ENCODE results near the gene CLSTN1. TPM values are rescaled to one million over a fixed set of nuclear protein-coding genes. Genes with fewer than 3 reads are reported as not detected.

The CLSTN1 gene
- total RNA-seq, 1 experiment from 2014 or later = 100 TPM

GRCh38 chr1:9784508-9785133 is 39.1 kb downstream of the CLSTN1 start:
- Mint-ChIP-seq H3K36me3 (ENCODE audit: insufficient read depth in 1 of 3, low read depth in 3 of 3) (peaks cover 0 to 9% (median 3%) of the 10 kb centered on the region in 3 experiments; a peak in 3 of 7 replicates), H3K4me3 (no peak overlapping the region), H3K9me3 (peaks cover 0 to 2% of the 10 kb centered on the region in 2 experiments; a peak in 2 of 5 replicates), H3K27me3 (ENCODE audit: low read depth) (no peaks in the 10 kb centered on the region; the same call in 1 of the 2 replicates), H3K27ac (peak overlapping the region in 1 of 3 experiments; percentile 63; a peak in 1 of 7 replicates), H3K4me1 (peaks cover 15 to 25% of the 10 kb centered on the region in 2 experiments)
- Histone ChIP-seq H3K56ac (ENCODE audit: insufficient read length, low read depth, low read length) (no peak overlapping the region), H2BK12ac (ENCODE audit: insufficient read length, low read depth, low read length) (no peak overlapping the region), H4K91ac (ENCODE audit: insufficient read length, low read depth, low read length) (no peak overlapping the region), H3K23me2 (ENCODE audit: insufficient read length, low read depth, low read length, poor library complexity, severe bottlenecking) (no peaks in the 10 kb centered on the region), H2BK120ac (ENCODE audit: low read depth, low read length, poor library complexity, severe bottlenecking) (no peak overlapping the region), H4K8ac (replicated peaks; ENCODE audit: insufficient read length, low read depth, low read length) (no peak overlapping the region), H2AK5ac (ENCODE audit: insufficient read length, low read length) (no peak overlapping the region), H3K27ac (ENCODE audit: insufficient read length, low read depth, low read length) (no peak overlapping the region), H3K14ac (ENCODE audit: insufficient read depth, low read length) (no peak overlapping the region), H2AFZ (ENCODE audit: low read length) (no peak overlapping the region), H2BK15ac (ENCODE audit: low read depth, low read length) (no peak overlapping the region), H3K79me1 (ENCODE audit: insufficient read depth, low read depth, low read length, poor library complexity, severe bottlenecking) (peaks cover 20% of the 10 kb centered on the region), H3K9me3 (ENCODE audit: control insufficient read depth, low read depth, low read length) (no peaks in the 10 kb centered on the region), H2BK5ac (ENCODE audit: insufficient read length, low read length) (no peak overlapping the region), H3K18ac (ENCODE audit: insufficient read length, low read depth, low read length) (no peak overlapping the region), H3T11ph (ENCODE audit: low read length) (no peak overlapping the region), H4K20me1 (ENCODE audit: control insufficient read depth, insufficient read depth, insufficient read length) (no peaks in the 10 kb centered on the region), H3K4me2 (ENCODE audit: insufficient read depth, insufficient read length, low read length) (no peak overlapping the region), H3K23ac (ENCODE audit: insufficient read length, low read depth, low read length) (no peak overlapping the region), H3K4me1 (ENCODE audit: insufficient read depth, low read length) (no peaks in the 10 kb centered on the region; the same call in 1 of the 2 replicates), H3K79me2 (ENCODE audit: insufficient read depth, low read length) (peaks cover 8% of the 10 kb centered on the region; the same call in 1 of the 2 replicates), H2BK20ac (ENCODE audit: low read depth, low read length, poor library complexity, severe bottlenecking) (no peak overlapping the region), H3K4ac (ENCODE audit: low read depth, low read length) (no peak overlapping the region), H4K5ac (ENCODE audit: insufficient read length, low read depth, low read length) (no peak overlapping the region), H3K9ac (ENCODE audit: extremely low read depth, insufficient read length, low read length) (no peak overlapping the region), H3K27me3 (ENCODE audit: insufficient read depth, low read length) (no peaks in the 10 kb centered on the region)
- TF ChIP-seq CTCF (conservative IDR thresholded peaks at IDR 0.05) = peak; percentile 89
- DNase-seq = peak; percentile 52
- no CpG with 5 or more reads among the region's 3 CpGs for WGBS (ENCODE audit: extremely low coverage, insufficient read length, low lambda C conversion rate)
